AG09309 (cell line): Measurements from ENCODE around the gene FOXA1.

Experiments used
- DNase-seq: peaks from one replicate; pipeline ENCODE4 v3.0.0-alpha.2; 2010; ENCODE audit warnings: low read depth
- H3K4me3 ChIP-seq: 2 replicates; pipeline ENCODE4 v1.5.1; 2011; ENCODE audit warnings: mild to moderate bottlenecking, low read depth, low read length, moderate library complexity; ENCODE audit not compliant: control insufficient read depth
- TF ChIP-seq, protein P1 (sequence below): IDR thresholded peaks from 2 replicates; pipeline ENCODE4 v1.5.1; 2011; ENCODE audit warnings: mild to moderate bottlenecking, low read depth, low read length, inconsistent platforms; ENCODE audit not compliant: insufficient read depth, control insufficient read depth; ENCODE audit errors: missing control alignments

Gene FOXA1

GRCh38 chr14:37585971-37586796, 8.9 kb downstream of the FOXA1 start:
- no peak for DNase-seq
- TF ChIP-seq, protein P1, sequence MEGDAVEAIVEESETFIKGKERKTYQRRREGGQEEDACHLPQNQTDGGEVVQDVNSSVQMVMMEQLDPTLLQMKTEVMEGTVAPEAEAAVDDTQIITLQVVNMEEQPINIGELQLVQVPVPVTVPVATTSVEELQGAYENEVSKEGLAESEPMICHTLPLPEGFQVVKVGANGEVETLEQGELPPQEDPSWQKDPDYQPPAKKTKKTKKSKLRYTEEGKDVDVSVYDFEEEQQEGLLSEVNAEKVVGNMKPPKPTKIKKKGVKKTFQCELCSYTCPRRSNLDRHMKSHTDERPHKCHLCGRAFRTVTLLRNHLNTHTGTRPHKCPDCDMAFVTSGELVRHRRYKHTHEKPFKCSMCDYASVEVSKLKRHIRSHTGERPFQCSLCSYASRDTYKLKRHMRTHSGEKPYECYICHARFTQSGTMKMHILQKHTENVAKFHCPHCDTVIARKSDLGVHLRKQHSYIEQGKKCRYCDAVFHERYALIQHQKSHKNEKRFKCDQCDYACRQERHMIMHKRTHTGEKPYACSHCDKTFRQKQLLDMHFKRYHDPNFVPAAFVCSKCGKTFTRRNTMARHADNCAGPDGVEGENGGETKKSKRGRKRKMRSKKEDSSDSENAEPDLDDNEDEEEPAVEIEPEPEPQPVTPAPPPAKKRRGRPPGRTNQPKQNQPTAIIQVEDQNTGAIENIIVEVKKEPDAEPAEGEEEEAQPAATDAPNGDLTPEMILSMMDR, result no peak
- H3K4me3 ChIP-seq, result no peak overlapping the region

- DNase-seq, result no peak
- TF ChIP-seq, protein P1, result no peak
- H3K4me3 ChIP-seq, result no peak overlapping the region
Observed at GRCh38 chr14:37585101-37585511, 9.9 kb downstream of the FOXA1 start.

DNA sequence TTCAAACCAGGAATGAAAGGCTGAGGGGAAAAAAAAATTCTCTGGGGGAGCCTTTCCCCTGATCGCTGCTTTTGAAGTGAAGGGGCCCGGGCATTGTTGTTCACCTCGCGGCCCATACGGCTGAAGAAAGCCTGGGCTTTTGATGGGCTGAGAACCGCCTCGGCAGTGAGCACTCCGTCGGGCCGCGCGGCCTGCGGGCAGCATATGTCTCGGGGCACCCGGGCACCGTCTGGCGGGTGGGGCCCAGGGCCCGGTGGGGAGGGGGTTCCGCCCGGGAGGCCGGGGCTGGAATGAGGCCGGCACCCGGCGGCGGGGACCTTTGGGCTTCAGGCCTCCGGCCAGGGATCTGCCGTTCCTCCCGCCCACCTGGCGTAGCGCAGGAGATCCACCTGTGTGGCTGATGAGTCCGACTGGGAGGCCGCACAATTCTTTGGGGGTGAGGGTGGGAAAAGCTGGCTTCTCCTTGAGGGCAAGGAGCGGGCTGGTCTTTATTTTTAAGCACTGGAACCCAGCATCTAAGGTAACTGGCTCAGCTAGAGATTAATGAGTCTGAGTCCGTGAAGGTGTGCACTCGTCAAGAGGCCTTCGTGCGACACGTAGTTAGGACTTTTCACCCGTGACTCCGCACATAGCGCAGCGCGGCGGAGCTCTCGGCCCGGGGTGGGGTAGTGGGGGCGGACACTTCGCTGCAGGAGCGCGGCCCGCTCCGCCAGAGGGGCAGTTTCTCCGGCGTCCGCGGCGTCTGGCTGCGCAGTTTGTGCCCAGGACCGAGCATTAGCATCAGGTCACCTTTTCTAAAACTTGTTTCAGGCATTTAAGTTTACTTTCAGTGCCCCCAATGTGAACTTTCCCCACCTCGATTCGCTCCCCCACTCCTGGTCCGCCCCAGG, 10.6 kb downstream of the FOXA1 start:
- no peak for DNase-seq
- TF ChIP-seq, protein P1, result no peak
- no peak overlapping the region for H3K4me3 ChIP-seq

GRCh38 chr14:37583358-37584210, 11.5 kb downstream of the FOXA1 start:
- TF ChIP-seq, protein P1, result no peak

GRCh38 chr14:37580146-37580545, 14.9 kb downstream of the FOXA1 start:
- H3K4me3 ChIP-seq, result no peak overlapping the region
- DNase-seq, result no peak
- TF ChIP-seq, protein P1, result no peak

More at GRCh38 chr14:37583358-37584210, 11.5 kb downstream of the FOXA1 start:
- DNase-seq, result no peak
- no peak overlapping the region; the same call in 1 of the 2 replicates for H3K4me3 ChIP-seq

GRCh38 chr14:37579274-37579673, 15.8 kb downstream of the FOXA1 start:
- DNase-seq, result no peak
- H3K4me3 ChIP-seq, result no peak overlapping the region
- TF ChIP-seq, protein P1, result no peak
